CD4-positive, alpha-beta T cell treated with Interleukin-6 at 100 ng/mL for 8 hours (primary cell): ENCODE results near the gene DOCK6.
A peak's percentile ranks its signal among the peaks of the same experiment; 100 is the strongest.

Source experiments
- DNase-seq: peaks from one replicate; pipeline ENCODE4 v3.0.0-alpha.2; 2020; ENCODE audit warnings: mixed read lengths, low spot score

The DOCK6 gene

GRCh38 chr19:11223200-11223599, 39.1 kb downstream of the DOCK6 start:
- DNase-seq, result no peak

DNA sequence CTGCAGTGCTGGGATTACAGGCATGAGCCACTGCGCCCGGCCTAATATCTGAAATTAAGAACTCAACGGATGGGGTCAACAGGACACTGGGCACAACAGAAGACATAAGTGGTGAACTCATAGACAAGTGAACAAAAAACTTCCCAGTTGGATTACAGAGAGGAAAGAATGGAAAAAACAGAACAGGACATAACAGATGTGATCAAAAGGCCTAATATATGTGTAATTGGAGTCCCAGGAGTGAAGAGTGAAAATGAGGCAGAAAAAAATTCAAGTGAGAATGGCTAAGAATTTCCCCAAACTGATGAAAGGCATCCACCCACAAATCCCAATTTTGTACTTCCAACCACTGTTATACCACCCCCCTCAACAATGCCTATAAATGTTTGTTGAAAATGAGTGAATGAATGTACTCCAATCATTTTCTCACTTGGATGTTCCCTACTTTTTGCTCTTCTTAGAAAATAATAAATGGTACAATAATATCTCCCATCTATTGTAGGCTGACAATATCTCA, 41.2 kb downstream of the DOCK6 start:
- no peak for DNase-seq

DNA sequence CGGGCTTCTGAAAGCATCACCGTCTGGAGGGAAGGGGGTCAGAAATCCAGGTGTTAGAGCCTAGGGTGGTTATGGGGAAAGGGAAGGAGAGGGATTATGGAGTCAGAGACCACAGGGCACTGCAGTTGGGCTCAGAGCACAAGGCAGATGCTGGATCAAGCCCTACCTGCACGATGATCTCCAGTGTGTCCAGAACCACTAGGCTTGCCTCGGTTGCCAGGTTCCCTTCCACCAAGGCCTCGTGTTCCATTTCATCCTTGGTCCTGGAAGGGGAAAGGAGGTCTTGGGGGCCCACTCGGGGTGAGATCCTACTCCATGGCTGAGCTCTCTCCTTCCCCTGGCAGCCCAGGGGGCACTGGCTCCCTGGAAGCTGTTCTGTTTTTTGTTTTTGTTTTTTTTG, 47.9 kb downstream of the DOCK6 start:
- no peak for DNase-seq

DNA sequence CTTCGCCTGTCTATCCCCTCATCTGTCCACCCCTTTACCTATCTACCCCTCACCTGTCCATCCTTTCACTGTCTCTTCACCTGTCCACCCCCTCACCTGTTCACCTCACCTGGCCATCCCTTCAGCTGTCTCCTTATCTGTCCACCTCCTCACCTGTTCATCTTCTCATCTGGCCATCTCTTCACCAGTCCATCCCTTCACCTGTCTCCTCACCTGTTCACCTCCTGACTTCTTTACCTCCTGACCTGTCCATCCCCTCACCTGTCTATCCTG, 51.7 kb downstream of the DOCK6 start:
- DNase-seq, result no peak

DNA sequence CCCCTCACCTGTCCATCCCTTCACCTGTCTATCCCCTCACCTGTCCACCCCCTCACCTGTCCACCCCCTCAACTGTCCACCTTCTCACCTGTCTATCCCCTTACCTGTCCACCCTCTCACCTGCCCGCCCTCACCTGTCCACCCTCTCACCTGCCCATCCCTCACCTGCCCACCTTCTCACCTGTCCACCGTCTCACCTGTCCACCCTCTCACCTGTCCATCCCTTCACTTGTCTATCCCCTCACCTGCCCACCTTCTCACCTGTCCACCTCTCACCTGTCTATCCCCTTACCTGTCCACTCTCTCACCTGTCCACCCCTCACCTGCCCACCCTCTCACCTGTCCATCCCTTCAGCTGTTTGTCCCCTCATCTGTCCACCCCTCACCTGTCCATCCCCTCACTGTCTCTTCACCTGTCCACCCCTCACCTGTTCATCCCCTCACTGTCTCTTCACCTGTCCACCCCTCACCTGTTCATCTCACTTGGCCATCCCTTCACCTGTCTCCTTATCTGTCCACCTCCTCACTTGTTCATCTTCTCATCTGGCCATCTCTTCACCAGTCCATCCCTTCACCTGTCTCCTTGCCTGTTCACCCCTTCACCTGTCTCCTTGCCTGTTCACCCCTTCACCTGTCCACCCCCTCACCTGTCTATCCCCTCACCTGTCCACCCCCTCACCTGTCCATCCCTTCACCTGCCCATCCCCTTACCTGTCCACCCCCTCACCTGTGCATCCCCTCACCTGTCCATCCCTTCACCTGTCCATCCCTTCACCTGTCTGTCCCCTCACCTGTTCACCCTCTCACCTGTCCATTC, 52.3 kb downstream of the DOCK6 start:
- DNase-seq, result no peak

- DNase-seq, result no peak
Observed at GRCh38 chr19:11208561-11209471, 53.5 kb downstream of the DOCK6 start.

GRCh38 chr19:11205939-11206570, 56.3 kb downstream of the DOCK6 start:
- no peak for DNase-seq

DNA sequence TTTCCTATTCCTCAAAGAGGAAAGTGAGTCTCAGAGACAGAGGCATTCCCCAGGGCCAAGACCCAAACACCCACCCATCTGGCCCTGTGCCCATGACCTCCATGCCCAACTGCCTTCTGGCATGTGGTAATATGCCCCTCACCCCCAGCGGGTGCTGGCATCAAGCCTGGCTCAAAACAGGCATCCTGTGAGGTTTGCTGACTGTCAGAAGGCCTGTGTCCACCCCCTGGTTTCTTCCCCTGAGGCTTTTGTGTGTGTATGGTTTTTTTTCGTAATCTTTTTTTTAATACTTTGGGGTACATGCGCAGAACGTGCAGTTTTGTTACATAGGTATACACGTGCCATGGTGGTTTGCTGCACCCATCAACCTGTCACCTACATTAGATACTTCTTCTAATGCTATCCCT, 57.4 kb downstream of the DOCK6 start:
- no peak for DNase-seq

- no peak for DNase-seq
Observed at GRCh38 chr19:11204076-11204602, 58.2 kb downstream of the DOCK6 start.

DNA sequence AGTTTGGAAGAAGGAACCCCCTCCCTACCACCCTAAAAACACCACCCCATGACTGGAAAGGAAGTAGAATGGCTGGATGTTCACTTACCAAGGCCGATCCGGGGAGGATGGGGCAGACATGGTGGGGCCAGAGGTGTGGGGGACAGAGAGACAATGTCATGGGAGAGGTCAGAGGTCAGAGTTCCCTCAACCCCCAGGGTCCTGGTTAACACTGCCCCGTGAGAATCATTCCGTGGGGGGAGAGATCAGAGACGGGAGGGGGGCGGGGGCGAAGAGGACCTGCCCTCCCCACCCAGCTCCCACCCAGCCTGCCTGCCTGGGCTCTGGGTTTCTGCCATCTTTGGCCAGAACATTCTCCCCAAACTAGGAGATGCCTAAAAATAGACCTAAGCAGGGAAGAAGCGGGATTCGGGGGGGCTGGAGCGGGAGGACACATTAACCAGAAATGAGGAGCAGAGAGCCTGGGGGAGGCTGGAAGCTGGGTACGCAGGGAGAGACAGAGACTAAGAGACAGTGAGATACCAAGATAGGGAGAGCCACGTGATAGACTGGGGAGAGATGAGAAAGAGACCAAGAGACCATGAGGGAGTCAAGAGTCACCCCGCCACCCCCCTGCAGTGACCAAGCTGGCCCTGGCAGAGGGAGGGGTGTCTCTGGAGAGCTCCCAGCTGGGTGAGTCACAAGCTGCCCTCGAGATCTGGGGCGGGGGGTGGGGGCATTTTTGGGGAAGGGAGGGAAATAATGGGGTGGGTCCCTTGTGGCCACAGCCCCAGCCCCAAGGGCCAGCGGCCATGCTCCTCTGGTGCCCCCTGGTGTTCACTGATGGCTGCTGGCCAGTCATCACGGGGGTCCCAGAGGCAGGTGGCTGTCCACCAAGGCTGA, 58.9 kb downstream of the DOCK6 start:
- DNase-seq, result peak; percentile 13

DNA sequence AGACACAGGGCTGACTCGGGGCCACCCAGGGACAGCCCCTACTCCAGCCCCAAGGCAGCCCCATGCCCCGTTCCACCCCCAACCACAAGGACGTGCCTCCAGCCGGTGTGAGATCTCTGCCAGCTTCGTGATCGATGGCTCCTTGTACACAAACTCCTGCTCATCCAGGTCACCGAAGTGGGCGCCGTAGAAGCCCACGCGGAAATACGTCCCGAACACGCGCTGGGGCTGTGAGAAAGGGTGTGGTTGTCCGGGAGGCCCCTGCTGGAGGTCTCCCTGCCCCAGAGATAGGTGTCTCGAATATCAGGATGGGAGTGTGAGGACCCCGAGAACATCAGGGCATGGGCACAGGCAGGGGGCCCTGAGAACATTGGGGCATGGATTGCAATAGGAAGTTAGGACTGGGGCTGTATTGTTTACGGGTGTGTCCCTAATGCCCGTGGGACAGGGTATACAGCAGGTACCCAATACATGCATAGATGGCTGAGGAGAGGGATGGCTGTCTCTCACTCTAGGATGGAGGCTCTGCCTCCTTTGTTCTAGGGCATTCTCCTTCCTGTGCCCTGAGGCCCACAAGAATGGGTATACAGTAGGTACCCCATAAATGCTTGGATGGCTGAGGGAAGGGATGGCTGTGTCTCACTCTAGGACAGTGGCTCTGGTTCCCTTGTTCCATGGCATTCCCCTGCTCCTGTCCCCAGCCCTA, 59.7 kb downstream of the DOCK6 start:
- no peak for DNase-seq

- no peak for DNase-seq
Observed at GRCh38 chr19:11201791-11202190, 60.5 kb downstream of the DOCK6 start.

- DNase-seq, result no peak
Observed at GRCh38 chr19:11200931-11201330, 61.4 kb downstream of the DOCK6 start.

- DNase-seq, result no peak
Observed at GRCh38 chr19:11200015-11200574, 62.2 kb downstream of the DOCK6 start.

- DNase-seq, result no peak
Observed at GRCh38 chr19:11199517-11199916, 62.8 kb downstream of the DOCK6 start.

- no peak for DNase-seq
Observed at GRCh38 chr19:11198769-11199424, 63.4 kb downstream of the DOCK6 start.

GRCh38 chr19:11198175-11198534, 64.2 kb downstream of the DOCK6 start:
- no peak for DNase-seq

GRCh38 chr19:11197291-11198174, 64.8 kb downstream of the DOCK6 start, which contains the start of gene KANK2:
Gene KANK2, minus strand, starts transcription at chr19:11197545. Its CDS starts 3,034 bp downstream, at chr19:11194511.
- peak; percentile 62 for DNase-seq
